SKM-1 treated with dmso at 0.1 percent for 144 hours (cell line): ENCODE data around the gene SULF2.

ENCODE experiments used
- DNase-seq: peaks from one replicate; lab custom pipeline; 2025; ENCODE audit not compliant: unreplicated experiment; lab: John Stamatoyannopoulos, UW

Gene SULF2

DNA sequence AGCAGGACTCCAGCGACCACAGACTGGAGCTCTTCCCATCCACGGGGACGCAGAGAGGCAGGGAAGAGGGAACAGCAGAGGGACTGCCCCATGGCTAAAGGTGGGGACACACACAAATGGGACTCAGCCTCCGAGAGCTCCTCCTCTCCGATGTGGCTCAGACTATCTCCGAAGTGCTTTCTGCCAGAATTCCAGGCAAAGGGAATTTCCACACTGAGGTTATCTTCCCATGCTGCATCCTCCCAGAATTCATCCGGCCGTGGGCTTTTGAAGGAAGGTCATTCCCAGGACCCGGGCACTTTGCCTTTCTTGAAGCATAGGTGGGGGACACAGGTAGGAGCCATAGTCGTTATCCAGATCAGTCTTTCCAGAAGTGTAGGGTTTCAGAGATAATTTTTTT is 67.9 kb downstream of the SULF2 start:
- DNase-seq = no peak

- no peak for DNase-seq
Observed at GRCh38 chr20:47713878-47714450, 71.3 kb downstream of the SULF2 start.

GRCh38 chr20:47713163-47713562 is 72.1 kb downstream of the SULF2 start:
- DNase-seq = no peak

DNA sequence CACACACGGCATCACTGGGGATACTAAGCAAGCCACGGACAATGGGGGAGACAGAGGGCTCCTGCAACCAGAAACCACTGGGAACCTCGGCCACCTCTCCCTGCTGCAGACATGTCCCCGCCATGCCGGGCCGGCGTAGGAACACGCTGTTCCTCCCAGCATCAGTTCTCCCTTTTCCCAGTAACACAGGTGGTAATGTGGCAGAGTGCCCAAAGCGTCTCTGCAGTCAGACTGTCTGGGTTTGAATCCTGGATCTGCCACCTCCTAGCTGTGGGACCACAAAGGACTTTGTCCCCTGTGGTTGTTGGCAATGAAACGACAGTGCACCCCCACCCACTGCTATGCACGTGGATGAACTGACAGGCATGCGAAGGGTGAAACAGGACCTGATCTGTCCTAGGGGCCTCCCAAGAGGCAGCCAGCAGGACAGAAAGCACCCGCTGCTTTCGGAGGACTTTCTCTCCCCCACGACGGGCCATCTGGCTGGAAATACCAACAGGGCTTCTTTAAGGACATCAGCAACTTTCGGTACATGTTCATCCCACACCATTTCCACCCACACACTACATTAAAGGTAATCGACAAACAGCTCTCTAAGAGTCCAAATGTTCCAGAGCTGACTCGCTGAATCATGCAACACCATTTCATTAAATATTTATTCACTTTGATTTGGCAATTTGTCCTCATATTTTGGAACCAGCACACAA is 74.1 kb downstream of the SULF2 start:
- DNase-seq = no peak

GRCh38 chr20:47710665-47711045 is 74.6 kb downstream of the SULF2 start:
- peak; percentile 40 for DNase-seq

DNA sequence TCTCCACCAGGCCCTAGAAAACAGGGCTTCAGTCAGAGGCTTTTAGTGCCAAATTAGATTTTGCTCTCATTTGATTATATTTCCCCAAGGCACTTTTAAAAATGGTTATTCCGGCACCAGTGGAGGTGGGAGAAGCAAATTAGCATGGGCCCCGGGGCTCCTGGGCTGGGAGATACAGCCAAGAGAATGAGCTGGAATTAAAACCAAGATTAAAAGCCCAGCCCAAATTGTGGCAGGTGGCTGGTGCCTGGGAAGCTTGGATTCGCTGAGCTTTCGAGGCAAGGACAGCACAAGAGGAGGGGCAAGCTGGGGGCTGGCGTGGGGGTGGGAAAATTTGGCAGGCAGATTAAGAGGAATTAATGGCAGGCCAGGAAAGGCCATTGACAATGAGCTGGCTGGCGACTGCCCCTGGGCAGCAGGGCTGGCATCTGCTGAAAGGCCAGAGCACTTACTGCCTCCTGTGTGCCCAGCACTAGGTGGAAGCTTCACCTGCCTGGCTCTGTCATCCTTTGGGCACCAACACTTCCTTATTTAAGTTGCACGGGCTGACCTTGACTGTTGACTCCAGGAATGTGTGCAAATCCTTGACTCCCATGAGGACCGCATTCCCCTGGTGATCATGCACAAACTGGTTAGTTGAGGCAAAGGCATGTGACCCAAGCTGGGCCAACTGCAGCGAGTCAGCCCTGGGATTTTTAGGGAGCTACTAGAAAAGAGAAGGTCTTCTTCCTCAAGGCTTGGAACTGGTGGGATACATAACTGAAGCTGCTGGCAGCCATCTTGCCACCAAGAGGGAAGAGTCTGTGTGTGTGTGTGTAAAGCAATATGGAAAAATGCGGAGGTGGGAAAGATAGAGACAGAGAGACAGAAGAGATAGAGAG is 76.1 kb downstream of the SULF2 start:
- DNase-seq = no peak

- DNase-seq = no peak
Observed at GRCh38 chr20:47708140-47708807, 77.0 kb downstream of the SULF2 start.

- DNase-seq = no peak
Observed at GRCh38 chr20:47706345-47706744, 78.9 kb downstream of the SULF2 start.

- DNase-seq = no peak
Observed at GRCh38 chr20:47705497-47705856, 79.8 kb downstream of the SULF2 start.

DNA sequence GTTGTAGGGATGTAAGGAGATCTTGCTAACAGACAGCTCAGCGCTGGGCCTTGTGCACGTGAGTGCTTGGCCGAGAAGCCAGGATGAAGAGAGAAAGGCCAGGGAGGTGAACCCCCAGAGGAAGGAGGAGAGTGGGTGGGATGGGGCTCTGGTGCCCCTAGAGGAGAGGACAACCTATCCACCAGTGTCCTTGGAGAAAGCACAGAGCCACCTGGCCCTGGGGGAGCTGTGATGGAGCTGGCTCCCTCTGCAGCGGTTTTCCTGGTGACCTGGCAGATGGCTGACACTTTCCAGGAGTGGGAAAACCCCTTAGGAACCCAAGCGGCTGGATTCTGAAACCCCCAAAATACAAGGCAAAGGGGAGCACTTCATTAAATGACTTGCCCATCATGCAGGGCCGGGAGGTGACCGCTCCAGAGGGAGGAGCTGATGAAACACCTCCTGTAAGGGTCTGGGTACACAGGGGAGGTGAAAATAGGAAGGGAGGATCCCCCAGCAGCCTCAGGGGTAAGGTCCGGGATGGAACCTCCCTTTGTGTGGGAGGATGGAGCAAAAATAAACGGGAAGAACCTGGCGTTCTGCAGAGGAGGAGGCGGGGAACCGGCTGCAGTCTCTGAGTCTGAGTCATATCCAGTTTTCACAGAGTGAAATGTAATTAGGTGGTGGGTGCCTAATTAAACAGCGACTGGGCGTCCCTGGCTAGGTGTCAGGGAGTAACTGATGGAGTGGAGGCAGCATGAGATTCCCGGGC is 80.4 kb downstream of the SULF2 start:
- DNase-seq = no peak

DNA sequence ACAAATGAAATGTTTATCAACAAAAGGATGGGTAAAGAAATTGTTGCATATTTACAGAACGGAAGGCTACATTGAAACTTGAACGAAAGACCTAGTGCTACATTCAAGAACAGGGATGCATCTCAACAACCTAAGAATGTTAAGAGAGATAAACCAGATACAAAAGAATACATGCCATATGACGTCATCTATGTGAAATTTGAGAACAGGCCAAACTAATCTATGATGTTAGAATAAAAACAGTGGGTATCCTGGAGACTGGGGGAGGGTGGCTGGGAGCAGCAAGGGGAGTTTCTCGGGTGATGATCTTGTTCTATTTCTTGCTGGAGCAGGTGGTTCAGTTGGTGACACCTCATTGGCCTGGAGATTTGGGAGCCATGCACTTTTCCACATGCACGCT is 81.5 kb downstream of the SULF2 start:
- DNase-seq = no peak

DNA sequence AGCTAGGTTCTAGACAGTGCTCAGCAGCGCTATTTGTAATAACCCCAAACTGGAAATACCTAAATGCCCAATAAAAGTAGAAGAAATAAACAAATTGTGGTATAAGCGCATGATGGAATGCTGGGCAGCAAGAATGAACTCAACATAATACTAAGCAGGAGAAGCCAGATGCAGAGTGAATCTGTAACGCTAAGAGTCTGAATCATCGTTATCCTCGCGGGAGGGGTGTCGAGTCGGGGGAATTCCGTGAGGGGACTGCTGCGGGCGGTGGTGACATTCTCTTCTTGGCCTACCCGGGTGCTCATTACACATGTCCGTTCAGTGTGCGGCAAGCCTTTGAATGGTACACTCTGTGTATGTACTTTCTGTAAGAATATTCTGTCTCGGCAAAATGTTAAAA is 83.7 kb downstream of the SULF2 start:
- DNase-seq = no peak

- no peak for DNase-seq
Observed at GRCh38 chr20:47700327-47700726, 85.0 kb downstream of the SULF2 start.

GRCh38 chr20:47699818-47700217 is 85.5 kb downstream of the SULF2 start:
- no peak for DNase-seq

- no peak for DNase-seq
Observed at GRCh38 chr20:47698142-47698541, 87.1 kb downstream of the SULF2 start.

DNA sequence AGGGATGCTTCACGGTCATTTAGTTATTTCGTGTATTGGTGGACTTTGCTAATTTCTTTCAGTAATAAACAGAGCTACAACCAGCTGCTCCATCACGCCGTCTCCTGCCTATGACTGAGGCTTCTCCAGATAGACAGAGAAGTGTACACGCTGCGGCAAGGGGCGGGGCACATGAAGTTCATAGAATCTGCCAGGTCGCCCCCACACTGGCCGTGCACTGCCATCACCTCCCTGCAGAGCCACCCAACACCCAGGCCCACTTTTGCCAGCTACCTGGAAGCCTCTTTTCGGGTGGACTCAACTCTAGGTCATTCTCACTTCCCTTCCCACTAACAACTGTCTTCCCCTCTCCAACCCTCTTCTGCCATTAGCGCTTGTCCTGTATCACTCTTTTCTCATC is 88.4 kb downstream of the SULF2 start:
- DNase-seq = no peak

DNA sequence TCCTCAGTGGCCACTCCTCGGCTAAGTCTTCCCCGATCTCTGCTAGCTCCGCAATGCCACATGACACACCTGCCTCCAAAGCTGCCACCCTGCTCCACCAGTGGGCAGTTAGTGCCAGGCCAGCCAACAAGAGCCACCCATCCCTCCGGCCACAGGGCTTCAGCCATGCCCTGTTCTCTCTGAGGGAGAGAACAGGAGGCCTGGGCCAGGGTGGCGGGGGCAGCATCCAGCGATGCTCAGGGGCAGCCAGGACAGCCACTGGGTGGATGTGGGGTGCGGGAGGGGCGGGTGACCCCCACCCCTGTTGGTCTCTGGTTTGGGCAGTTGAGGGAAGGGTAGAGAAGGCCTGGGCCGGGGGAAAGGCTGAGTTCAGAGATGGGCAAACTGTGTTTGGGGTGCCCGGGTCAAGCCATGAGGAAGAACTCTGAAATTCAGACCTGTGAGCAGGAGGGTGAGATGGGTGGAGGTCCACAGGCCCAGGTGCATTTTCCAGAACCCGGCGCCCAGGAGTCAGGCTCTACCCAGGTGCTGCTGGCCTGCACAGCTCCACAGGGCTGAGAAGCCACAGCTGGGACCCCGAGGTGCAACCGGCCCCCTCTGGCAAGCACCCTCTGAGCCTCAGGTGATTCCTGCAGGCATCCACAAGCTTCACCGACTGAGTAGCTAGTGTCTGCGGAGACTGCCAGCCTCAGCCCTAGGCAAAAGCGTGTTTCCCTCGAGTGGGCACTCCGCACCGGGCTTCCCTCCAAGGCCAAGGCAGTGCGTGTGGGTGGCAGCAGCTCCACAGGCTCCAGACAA is 91.1 kb downstream of the SULF2 start:
- no peak for DNase-seq

DNA sequence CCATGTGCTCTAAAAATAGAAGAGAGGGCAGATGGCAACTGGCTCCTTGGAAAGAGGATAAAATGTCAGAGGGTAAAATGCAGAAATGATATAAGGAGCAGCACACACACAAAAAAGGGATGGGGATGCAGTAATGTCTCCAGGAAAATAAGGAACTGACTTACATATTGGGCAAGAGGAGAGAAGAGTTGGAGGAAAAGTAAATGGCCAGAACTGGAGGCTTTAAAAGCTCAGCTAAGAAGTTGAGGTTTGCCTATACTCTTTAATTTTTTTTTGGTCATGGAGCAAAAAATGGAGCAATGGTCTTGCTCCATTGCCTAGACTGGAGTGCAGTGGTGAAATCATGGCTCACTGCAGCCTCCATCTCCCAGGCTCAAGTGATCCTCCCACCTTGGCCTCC is 93.7 kb downstream of the SULF2 start:
- DNase-seq = peak; percentile 83

DNA sequence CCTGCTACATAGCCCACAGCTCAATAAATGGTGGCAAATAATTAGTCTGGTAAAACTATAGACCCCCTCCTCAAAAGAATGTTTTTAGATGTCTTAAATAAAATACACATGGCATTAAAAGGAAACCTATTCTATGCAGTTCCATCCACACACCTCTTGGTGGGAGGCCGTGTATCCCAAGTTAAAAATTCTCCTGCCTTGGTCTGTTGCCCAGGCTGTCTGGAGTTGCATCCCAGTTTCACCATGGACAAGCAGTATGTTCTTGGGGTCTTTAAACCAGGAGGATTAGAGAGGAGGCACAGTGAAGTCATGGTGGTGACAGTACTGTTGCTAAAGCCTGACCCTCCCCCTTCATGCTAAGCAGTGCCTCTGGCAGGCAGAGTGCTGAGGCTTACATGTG is 95.5 kb downstream of the SULF2 start:
- no peak for DNase-seq
